ENCODE data around the gene SCAF4.

GRCh38 chr21:31654340-31654739 is 77.6 kb downstream of the SCAF4 start:
- TF ChIP-seq CTCF (IDR thresholded peaks at IDR 0.05) (no peak), EZH2 (IDR thresholded peaks at IDR 0.05; ENCODE audit: borderline replicate concordance, insufficient read depth, low read depth, low read length, poor library complexity, severe bottlenecking) (no peak)
